SK-N-SH treated with all-trans-retinoic acid at 6 μM for 48 hours (cell line): ENCODE results near the gene KRTAP16-1.

Experiments used
- ATAC-seq: fragments of 200-7000 bp; cut with Tn5 transposase; 3 replicates; pipeline ENCODE4 v1.9.1; 2020; ENCODE audit warnings: mild to moderate bottlenecking, moderate library complexity
- ARNTL ChIP-seq: fragments of 450-650 bp; formaldehyde crosslinking; IDR thresholded peaks from 2 replicates; pipeline ENCODE4 v1.5.0; 2020; ENCODE audit warnings: low read depth, mild to moderate bottlenecking, moderate library complexity, borderline replicate concordance
- BACH2 ChIP-seq: fragments of 250-450 bp; sonication (Bioruptor Pico); IDR thresholded peaks from 2 replicates; pipeline ENCODE4 v1.9.0; 2021; ENCODE audit warnings: mild to moderate bottlenecking, borderline replicate concordance
- CSDC2 ChIP-seq: fragments of 250-450 bp; sonication (Bioruptor Pico); IDR thresholded peaks from 2 replicates; pipeline ENCODE4 v1.5.0; 2020; ENCODE audit warnings: mild to moderate bottlenecking, moderate library complexity
- ESRRG ChIP-seq: fragments of 250-450 bp; sonication (Bioruptor Pico); IDR thresholded peaks from 2 replicates; pipeline ENCODE4 v1.6.1; 2021; ENCODE audit warnings: mild to moderate bottlenecking
- GLIS3 ChIP-seq: fragments of 250-450 bp; sonication (Bioruptor Pico); IDR thresholded peaks from 2 replicates; pipeline ENCODE4 v1.5.0; 2020; ENCODE audit warnings: mild to moderate bottlenecking, moderate library complexity
- ISL1 ChIP-seq: fragments of 250-450 bp; sonication (Bioruptor Pico); IDR thresholded peaks from 2 replicates; pipeline ENCODE4 v2.1.2; 2022; ENCODE audit warnings: mild to moderate bottlenecking, moderate library complexity
- OSR1 ChIP-seq: fragments of 250-450 bp; sonication (Bioruptor Pico); IDR thresholded peaks from 2 replicates; pipeline ENCODE4 v1.8.0; 2022; ENCODE audit warnings: moderate library complexity, mild to moderate bottlenecking, inconsistent platforms
- PPARA ChIP-seq: fragments of 250-450 bp; sonication (Bioruptor Pico); IDR thresholded peaks from 2 replicates; pipeline ENCODE4 v1.5.0; 2020; ENCODE audit warnings: mild to moderate bottlenecking, borderline replicate concordance
- RARB ChIP-seq: fragments of 250-450 bp; sonication (Bioruptor Pico); IDR thresholded peaks from 2 replicates; pipeline ENCODE4 v1.8.0; 2021; ENCODE audit warnings: mild to moderate bottlenecking, moderate library complexity
- SNAI2 ChIP-seq: fragments of 250-450 bp; sonication (Bioruptor Pico); IDR thresholded peaks from 2 replicates; pipeline ENCODE4 v1.5.0; 2020; ENCODE audit warnings: mild to moderate bottlenecking, moderate library complexity
- TOX ChIP-seq: fragments of 250-450 bp; sonication (Bioruptor Pico); IDR thresholded peaks from 2 replicates; pipeline ENCODE4 v1.8.0; 2021; ENCODE audit warnings: mild to moderate bottlenecking, moderate library complexity, borderline replicate concordance
- ZC3H10 ChIP-seq: fragments of 250-450 bp; sonication (Bioruptor Pico); IDR thresholded peaks from 2 replicates; pipeline ENCODE4 v1.5.1; 2021; ENCODE audit warnings: mild to moderate bottlenecking, moderate library complexity
- ZFP3 ChIP-seq: fragments of 250-450 bp; sonication (Bioruptor Pico); IDR thresholded peaks from 2 replicates; pipeline ENCODE4 v1.5.0; 2020; ENCODE audit warnings: mild to moderate bottlenecking, moderate library complexity
- ZFP30 ChIP-seq: fragments of 450-650 bp; formaldehyde crosslinking; IDR thresholded peaks from 2 replicates; pipeline ENCODE4 v1.5.0; 2022; ENCODE audit warnings: mild to moderate bottlenecking, moderate library complexity
- ZNF70 ChIP-seq: fragments of 450-650 bp; formaldehyde crosslinking; IDR thresholded peaks from 2 replicates; pipeline ENCODE4 v1.5.0; 2020; ENCODE audit warnings: mild to moderate bottlenecking, moderate library complexity
- ZNF8 ChIP-seq: fragments of 450-650 bp; formaldehyde crosslinking; IDR thresholded peaks from 2 replicates; pipeline ENCODE4 v1.5.0; 2020; ENCODE audit warnings: mild to moderate bottlenecking, moderate library complexity
- TF ChIP-seq, protein P1 (sequence below): fragments of 250-450 bp; sonication (Bioruptor Pico); IDR thresholded peaks from 2 replicates; pipeline ENCODE4 v1.8.0; 2020; ENCODE audit warnings: mild to moderate bottlenecking, moderate library complexity, borderline replicate concordance
- TF ChIP-seq, protein P2 (sequence below): fragments of 250-450 bp; sonication (Bioruptor Pico); IDR thresholded peaks from 2 replicates; pipeline ENCODE4 v1.5.1; 2021; ENCODE audit warnings: mild to moderate bottlenecking, moderate library complexity
- TF ChIP-seq, protein P3 (sequence below): fragments of 250-450 bp; sonication (Bioruptor Pico); IDR thresholded peaks from 2 replicates; pipeline ENCODE4 v1.5.0; 2020; ENCODE audit warnings: mild to moderate bottlenecking, moderate library complexity
- TF ChIP-seq, protein P4 (sequence below): fragments of 250-450 bp; sonication (Bioruptor Pico); IDR thresholded peaks from 2 replicates; pipeline ENCODE4 v1.8.0; 2021; ENCODE audit warnings: low read depth, mild to moderate bottlenecking, moderate library complexity, borderline replicate concordance

The KRTAP16-1 gene

DNA sequence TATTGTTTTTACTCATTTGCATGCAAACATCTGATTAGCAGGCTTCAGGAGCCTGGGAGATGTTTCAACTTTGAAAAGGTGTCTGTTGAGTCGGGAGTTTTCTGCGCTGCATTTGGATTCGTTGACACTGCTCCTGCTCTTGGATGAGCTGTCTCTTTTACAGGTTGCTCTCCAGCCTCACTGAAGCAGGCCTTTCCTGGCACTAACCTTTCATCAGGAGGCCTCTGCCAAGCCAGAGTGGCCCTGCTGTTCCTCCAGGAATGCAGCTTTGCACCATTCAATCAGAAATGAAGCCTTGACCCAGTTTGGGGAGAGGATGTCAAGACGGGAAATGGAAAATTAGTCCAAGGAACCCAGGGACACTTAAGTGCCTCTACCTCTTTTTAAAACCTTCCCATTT, 6.1 kb downstream of the KRTAP16-1 start:
- TF ChIP-seq, protein P1, sequence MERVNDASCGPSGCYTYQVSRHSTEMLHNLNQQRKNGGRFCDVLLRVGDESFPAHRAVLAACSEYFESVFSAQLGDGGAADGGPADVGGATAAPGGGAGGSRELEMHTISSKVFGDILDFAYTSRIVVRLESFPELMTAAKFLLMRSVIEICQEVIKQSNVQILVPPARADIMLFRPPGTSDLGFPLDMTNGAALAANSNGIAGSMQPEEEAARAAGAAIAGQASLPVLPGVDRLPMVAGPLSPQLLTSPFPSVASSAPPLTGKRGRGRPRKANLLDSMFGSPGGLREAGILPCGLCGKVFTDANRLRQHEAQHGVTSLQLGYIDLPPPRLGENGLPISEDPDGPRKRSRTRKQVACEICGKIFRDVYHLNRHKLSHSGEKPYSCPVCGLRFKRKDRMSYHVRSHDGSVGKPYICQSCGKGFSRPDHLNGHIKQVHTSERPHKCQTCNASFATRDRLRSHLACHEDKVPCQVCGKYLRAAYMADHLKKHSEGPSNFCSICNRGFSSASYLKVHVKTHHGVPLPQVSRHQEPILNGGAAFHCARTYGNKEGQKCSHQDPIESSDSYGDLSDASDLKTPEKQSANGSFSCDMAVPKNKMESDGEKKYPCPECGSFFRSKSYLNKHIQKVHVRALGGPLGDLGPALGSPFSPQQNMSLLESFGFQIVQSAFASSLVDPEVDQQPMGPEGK (CRISPR knock-in tag), result no peak
- TF ChIP-seq ZFP30 (no peak), ZNF8 (CRISPR knock-in tag) (no peak), ISL1 (no peak), RARB (CRISPR knock-in tag) (no peak), ZC3H10 (CRISPR knock-in tag) (no peak), OSR1 (CRISPR knock-in tag) (no peak), GLIS3 (no peak), ZFP3 (CRISPR knock-in tag) (no peak), BACH2 (CRISPR knock-in tag) (no peak), CSDC2 (CRISPR knock-in tag) (no peak), SNAI2 (CRISPR knock-in tag) (no peak), PPARA (CRISPR knock-in tag) (no peak)
- TF ChIP-seq, protein P2, sequence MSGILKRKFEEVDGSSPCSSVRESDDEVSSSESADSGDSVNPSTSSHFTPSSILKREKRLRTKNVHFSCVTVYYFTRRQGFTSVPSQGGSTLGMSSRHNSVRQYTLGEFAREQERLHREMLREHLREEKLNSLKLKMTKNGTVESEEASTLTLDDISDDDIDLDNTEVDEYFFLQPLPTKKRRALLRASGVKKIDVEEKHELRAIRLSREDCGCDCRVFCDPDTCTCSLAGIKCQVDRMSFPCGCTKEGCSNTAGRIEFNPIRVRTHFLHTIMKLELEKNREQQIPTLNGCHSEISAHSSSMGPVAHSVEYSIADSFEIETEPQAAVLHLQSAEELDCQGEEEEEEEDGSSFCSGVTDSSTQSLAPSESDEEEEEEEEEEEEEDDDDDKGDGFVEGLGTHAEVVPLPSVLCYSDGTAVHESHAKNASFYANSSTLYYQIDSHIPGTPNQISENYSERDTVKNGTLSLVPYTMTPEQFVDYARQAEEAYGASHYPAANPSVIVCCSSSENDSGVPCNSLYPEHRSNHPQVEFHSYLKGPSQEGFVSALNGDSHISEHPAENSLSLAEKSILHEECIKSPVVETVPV (CRISPR knock-in tag), result no peak
- TF ChIP-seq, protein P3, sequence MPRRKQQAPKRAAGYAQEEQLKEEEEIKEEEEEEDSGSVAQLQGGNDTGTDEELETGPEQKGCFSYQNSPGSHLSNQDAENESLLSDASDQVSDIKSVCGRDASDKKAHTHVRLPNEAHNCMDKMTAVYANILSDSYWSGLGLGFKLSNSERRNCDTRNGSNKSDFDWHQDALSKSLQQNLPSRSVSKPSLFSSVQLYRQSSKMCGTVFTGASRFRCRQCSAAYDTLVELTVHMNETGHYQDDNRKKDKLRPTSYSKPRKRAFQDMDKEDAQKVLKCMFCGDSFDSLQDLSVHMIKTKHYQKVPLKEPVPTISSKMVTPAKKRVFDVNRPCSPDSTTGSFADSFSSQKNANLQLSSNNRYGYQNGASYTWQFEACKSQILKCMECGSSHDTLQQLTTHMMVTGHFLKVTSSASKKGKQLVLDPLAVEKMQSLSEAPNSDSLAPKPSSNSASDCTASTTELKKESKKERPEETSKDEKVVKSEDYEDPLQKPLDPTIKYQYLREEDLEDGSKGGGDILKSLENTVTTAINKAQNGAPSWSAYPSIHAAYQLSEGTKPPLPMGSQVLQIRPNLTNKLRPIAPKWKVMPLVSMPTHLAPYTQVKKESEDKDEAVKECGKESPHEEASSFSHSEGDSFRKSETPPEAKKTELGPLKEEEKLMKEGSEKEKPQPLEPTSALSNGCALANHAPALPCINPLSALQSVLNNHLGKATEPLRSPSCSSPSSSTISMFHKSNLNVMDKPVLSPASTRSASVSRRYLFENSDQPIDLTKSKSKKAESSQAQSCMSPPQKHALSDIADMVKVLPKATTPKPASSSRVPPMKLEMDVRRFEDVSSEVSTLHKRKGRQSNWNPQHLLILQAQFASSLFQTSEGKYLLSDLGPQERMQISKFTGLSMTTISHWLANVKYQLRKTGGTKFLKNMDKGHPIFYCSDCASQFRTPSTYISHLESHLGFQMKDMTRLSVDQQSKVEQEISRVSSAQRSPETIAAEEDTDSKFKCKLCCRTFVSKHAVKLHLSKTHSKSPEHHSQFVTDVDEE (CRISPR knock-in tag), result no peak
- TF ChIP-seq, protein P4, sequence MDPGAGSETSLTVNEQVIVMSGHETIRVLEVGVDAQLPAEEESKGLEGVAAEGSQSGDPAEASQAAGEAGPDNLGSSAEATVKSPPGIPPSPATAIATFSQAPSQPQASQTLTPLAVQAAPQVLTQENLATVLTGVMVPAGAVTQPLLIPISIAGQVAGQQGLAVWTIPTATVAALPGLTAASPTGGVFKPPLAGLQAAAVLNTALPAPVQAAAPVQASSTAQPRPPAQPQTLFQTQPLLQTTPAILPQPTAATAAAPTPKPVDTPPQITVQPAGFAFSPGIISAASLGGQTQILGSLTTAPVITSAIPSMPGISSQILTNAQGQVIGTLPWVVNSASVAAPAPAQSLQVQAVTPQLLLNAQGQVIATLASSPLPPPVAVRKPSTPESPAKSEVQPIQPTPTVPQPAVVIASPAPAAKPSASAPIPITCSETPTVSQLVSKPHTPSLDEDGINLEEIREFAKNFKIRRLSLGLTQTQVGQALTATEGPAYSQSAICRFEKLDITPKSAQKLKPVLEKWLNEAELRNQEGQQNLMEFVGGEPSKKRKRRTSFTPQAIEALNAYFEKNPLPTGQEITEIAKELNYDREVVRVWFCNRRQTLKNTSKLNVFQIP (CRISPR knock-in tag), result no peak

DNA sequence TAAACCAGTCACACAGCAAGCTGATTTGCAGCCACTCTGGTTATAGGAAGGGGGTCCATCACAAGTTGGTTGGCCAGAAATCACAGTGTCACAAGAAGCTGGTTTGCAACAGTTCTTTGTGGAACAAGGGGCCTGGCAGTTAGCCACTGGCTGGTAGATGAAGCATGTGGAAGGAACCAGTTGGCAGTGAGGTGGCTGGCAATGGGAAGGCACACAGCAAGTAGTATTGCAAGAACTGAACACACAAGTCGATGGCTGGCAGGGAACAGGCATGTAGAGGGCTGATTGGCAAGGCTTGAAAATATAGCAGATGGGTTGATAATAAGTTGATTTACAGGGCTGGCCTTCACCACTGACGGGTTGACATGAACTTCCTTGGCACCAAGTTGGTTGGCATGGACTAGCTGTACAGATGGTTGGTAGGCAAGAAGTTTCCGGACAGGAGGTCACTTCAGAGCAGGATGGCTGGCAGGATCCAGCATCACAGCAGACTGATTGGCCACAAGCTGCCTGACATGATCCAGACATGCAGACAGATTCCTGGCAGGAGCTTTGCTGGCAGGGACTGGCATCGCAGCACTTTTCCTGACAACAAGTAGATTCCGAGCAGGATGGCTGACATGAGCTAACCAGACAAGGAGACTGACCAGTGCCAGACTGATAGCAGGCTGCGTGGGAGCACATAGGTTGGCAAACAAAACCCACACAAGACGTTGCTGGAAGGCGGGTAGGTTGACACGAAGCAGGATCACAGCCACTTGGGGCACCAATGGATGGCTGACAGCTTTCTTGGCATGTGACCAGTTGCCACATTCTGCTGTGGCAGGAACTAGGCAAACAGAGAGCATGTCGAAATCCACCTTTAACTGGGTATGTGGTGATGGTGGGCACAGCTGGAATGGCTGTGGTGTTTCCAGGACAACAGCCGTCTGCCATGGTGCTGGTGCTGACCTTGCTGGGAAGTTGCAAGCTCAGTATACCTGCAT, 6.9 kb downstream of the KRTAP16-1 start, which contains the start of gene KRTAP29-1:
KRTAP29-1 (minus strand) TSS at position 936 of the 986 bp plus-strand sequence; CDS start at position 936, 0 bp downstream.
- TF ChIP-seq ZFP3 (CRISPR knock-in tag) (no peak), ESRRG (no peak), TOX (CRISPR knock-in tag) (no peak), ZNF8 (CRISPR knock-in tag) (no peak), RARB (CRISPR knock-in tag) (no peak), GLIS3 (no peak), ARNTL (CRISPR knock-in tag) (no peak), ISL1 (no peak), ZC3H10 (CRISPR knock-in tag) (no peak), ZNF70 (CRISPR knock-in tag) (no peak), PPARA (CRISPR knock-in tag) (no peak)
- TF ChIP-seq, protein P1 (CRISPR knock-in tag), result no peak
- TF ChIP-seq, protein P4 (CRISPR knock-in tag), result no peak
- TF ChIP-seq, protein P3 (CRISPR knock-in tag), result no peak
- TF ChIP-seq, protein P2 (CRISPR knock-in tag), result no peak
- ATAC-seq, result no peak; the same call in 2 of the 3 replicates

More for the DNA sequence above, 6.1 kb downstream of the KRTAP16-1 start:
- ATAC-seq, result no peak
